ENCODE data around the gene FRAT2. TPM values are rescaled to one million over a fixed set of nuclear protein-coding genes. Genes with fewer than 3 reads are reported as not detected.
A peak's percentile ranks its signal among the peaks of the same experiment; 100 is the strongest.

The FRAT2 gene
- total and polyA plus RNA-seq, 4 experiments from 2014 or later: 13.1 to 30.4 (median 22.1) TPM

DNA sequence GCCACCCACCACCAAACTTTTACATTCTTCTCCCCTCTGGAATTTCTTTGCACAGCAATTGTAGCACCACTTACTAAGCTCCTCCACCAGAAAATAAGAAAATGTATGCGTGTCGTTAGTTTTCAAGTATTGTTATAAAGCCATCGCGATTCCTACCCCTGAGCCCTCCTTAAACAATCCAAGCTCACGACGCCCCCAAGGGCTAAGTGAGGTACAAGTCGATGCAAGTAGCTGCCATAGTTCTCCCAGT is 1.3 kb downstream of the FRAT2 start:
- Histone ChIP-seq H3K9me3 (ENCODE audit: control insufficient read depth in 1 of 2, low read length in 2 of 2) (no peaks in the 10 kb centered on the region), H3K27me3 (ENCODE audit: insufficient read depth, low read length) (no peaks in the 10 kb centered on the region), H3K4me1 (ENCODE audit: insufficient read depth, low read length) (peaks cover 35% of the 10 kb centered on the region), H3K4me3 (ENCODE audit: low read length in 2 of 2) (peak overlapping the region; percentile 64 to 67), H3K27ac (ENCODE audit: low read depth, low read length) (peak overlapping the region; percentile 98), H3K36me3 (ENCODE audit: insufficient read depth, low read length) (peaks cover 4% of the 10 kb centered on the region)
- intact Hi-C loops (cut with micrococcal nuclease): loop anchor here (2.0 kb wide), 1 partner anchor 54 kb away; no protein-coding TSS in a partner anchor
- peaks cover 27 to 54% (median 39%) of the 10 kb centered on the region in 4 donors for H3K4me1 Mint-ChIP-seq
- POLR2A ChIA-PET (ENCODE audit: partially characterized antibody): interaction anchor here (0.6 to 8.7 kb wide), 11 partner anchors 7 to 802 kb away, joined by 3 to 265 read pairs (median 4); partner anchors contain the start of genes ARHGAP19, FRAT1 and RRP12
- peak in 1 of 5 donors; percentile 19 for DNase-seq
- peaks cover 9 to 32% of the 10 kb centered on the region in 2 donors for H3K36me3 Mint-ChIP-seq
- H3K27me3 Mint-ChIP-seq: peaks cover 0 to 1% of the 10 kb centered on the region in 2 donors
- peak overlapping the region; percentile 88 to 94 (median 92) for H3K27ac Mint-ChIP-seq
- H3K9me3 Mint-ChIP-seq: no peaks in the 10 kb centered on the region
- CTCF ChIA-PET (ENCODE audit: partially characterized antibody): interaction anchor here (0.8 to 5.6 kb wide), 10 partner anchors 8 to 68 kb away, joined by 3 to 31 read pairs (median 6); partner anchors contain the start of genes FRAT1 and RRP12
- peak overlapping the region; percentile 88 to 95 (median 92) for H3K4me3 Mint-ChIP-seq

DNA sequence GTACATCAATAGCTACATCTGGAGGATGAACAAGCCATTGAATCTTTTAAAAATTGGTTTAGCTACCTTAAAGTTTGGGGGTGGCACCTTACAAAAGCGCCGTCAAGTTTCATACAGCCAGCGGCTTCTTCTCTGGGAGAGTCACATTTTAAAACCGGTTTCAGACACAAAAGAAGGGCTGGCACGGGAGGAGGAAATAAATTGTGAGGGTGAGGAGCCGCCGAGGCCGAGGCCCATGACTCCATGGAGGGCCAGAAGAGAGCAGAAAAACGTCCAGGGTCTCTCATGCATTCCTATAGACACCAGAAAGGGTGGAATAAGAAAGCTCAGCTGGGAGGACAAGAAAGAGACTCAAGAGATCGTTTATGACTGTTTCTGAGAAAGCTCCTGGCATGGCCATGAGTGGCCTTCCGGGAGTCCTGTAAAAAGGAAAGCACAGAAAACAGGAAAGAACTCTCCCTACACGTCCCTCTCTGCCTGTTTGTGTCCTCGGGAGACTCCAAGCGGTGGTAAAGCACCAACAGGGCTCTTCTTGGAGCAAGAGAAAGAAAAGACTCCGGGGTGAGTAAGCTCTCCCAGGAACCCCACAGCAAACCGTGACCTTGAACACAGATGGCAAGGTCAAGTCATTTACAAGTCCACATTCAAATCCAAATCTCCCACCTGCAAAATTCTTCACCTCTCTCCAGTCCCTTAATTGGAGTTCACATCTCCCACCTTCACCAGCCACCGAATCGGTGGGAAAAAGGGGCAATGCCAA is 1.8 kb downstream of the FRAT2 start:
- H3K36me3 ChIP-seq (ENCODE audit: insufficient read depth, low read length): peaks cover 4% of the 10 kb centered on the region
- peaks cover 38% of the 10 kb centered on the region for H3K4me1 ChIP-seq (ENCODE audit: insufficient read depth, low read length)
- H3K27me3 ChIP-seq (ENCODE audit: insufficient read depth, low read length): no peaks in the 10 kb centered on the region
- no peaks in the 10 kb centered on the region for H3K9me3 ChIP-seq (ENCODE audit: control insufficient read depth in 1 of 2, low read length in 2 of 2)
- intact Hi-C loops (cut with micrococcal nuclease): loop anchor here (2.0 kb wide), 1 partner anchor 54 kb away; no protein-coding TSS in a partner anchor
- POLR2A ChIA-PET (ENCODE audit: partially characterized antibody): interaction anchor here (0.6 to 8.7 kb wide), 10 partner anchors 8 to 803 kb away, joined by 3 to 265 read pairs (median 4); partner anchors contain the start of genes ARHGAP19, FRAT1 and RRP12
- peaks cover 9 to 35% of the 10 kb centered on the region in 2 donors for H3K36me3 Mint-ChIP-seq
- peaks cover 29 to 59% (median 42%) of the 10 kb centered on the region in 4 donors for H3K4me1 Mint-ChIP-seq
- no peaks in the 10 kb centered on the region for H3K27me3 Mint-ChIP-seq
- peak overlapping the region; percentile 30 for H3K27ac ChIP-seq (ENCODE audit: low read depth, low read length)
- DNase-seq: no peak
- peak overlapping the region; percentile 64 to 67 for H3K4me3 ChIP-seq (ENCODE audit: low read length in 2 of 2)
- CTCF ChIA-PET (ENCODE audit: partially characterized antibody): interaction anchor here (0.8 to 5.6 kb wide), 11 partner anchors 8 to 69 kb away, joined by 3 to 31 read pairs (median 6); partner anchors contain the start of genes FRAT1 and RRP12
- H3K27ac Mint-ChIP-seq: peak overlapping the region; percentile 88 to 94 (median 92)
- no peaks in the 10 kb centered on the region for H3K9me3 Mint-ChIP-seq
- H3K4me3 Mint-ChIP-seq: peak overlapping the region; percentile 88 to 95 (median 92)

- H3K36me3 ChIP-seq (ENCODE audit: insufficient read depth, low read length): peaks cover 4% of the 10 kb centered on the region
- H3K4me1 ChIP-seq (ENCODE audit: insufficient read depth, low read length): peaks cover 43% of the 10 kb centered on the region
- Mint-ChIP-seq H3K9me3 (peaks cover 0 to 1% (median 0%) of the 10 kb centered on the region in 8 donors), H3K27me3 (no peaks in the 10 kb centered on the region), H3K4me3 (peak overlapping the region; percentile 8 to 92 (median 72)), H3K4me1 (peaks cover 31 to 63% (median 45%) of the 10 kb centered on the region in 4 donors), H3K27ac (peak overlapping the region in 6 of 7 donors; percentile 34 to 91 (median 66)), H3K36me3 (peaks cover 9 to 35% of the 10 kb centered on the region in 2 donors)
- H3K4me3 ChIP-seq (ENCODE audit: low read length in 2 of 2): no peak overlapping the region
- no peak for DNase-seq
- no peaks in the 10 kb centered on the region for H3K27me3 ChIP-seq (ENCODE audit: insufficient read depth, low read length)
- CTCF ChIA-PET (ENCODE audit: partially characterized antibody): interaction anchor here (1.2 to 5.6 kb wide), 3 partner anchors 9 to 53 kb away, joined by 3 to 31 read pairs (median 7); no protein-coding TSS in a partner anchor
- intact Hi-C loops (cut with micrococcal nuclease): no loop called here
- no peak overlapping the region for H3K27ac ChIP-seq (ENCODE audit: low read depth, low read length)
- no peaks in the 10 kb centered on the region for H3K9me3 ChIP-seq (ENCODE audit: control insufficient read depth in 1 of 2, low read length in 2 of 2)
- POLR2A ChIA-PET (ENCODE audit: partially characterized antibody): interaction anchor here (0.6 to 8.7 kb wide), 2 partner anchors 11 to 70 kb away, joined by 3 to 265 read pairs; partner anchors contain the start of genes FRAT1 and RRP12
These were observed 3.3 kb downstream of the FRAT2 start for GRCh38 chr10:97331153-97331703.

DNA sequence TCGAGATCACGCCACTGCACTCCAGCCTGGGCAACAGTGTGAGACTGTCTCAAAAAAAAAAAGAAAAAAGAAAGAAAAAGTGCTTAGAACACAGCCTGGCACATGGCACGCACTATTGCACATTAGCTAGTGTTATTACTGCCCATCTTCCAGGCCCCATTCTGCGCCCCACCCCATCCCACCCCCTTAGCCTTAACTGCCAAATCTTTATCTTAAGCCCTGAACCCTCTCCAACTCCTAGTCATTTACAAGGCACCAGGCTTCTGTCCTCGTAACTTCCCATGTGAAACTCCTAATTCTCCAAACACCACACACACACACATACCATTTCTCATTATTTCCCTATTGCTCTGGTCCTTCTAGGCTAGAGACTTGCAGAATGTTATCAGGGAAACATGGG is 4.8 kb downstream of the FRAT2 start:
- ChIA-PET CTCF (ENCODE audit: partially characterized antibody) (interaction anchor here (5.6 kb wide), 1 partner anchor 51 kb away, joined by 31 read pairs; no protein-coding TSS in a partner anchor), POLR2A (ENCODE audit: partially characterized antibody) (interaction anchor here (8.7 kb wide), 1 partner anchor 10 kb away, joined by 265 read pairs; the partner anchor contains the start of gene FRAT1)
- H3K27me3 ChIP-seq (ENCODE audit: insufficient read depth, low read length): no peaks in the 10 kb centered on the region
- H3K4me1 Mint-ChIP-seq: peaks cover 28 to 57% (median 41%) of the 10 kb centered on the region in 4 donors
- peak overlapping the region in 1 of 8 donors; percentile 44 for H3K4me3 Mint-ChIP-seq
- no peak for DNase-seq
- H3K9me3 ChIP-seq (ENCODE audit: control insufficient read depth in 1 of 2, low read length in 2 of 2): no peaks in the 10 kb centered on the region
- intact Hi-C loops (cut with micrococcal nuclease): loop anchor here (1.0 kb wide), 1 partner anchor 8 kb away; no protein-coding TSS in a partner anchor
- H3K27ac Mint-ChIP-seq: peak overlapping the region in 6 of 7 donors; percentile 19 to 91 (median 32)
- H3K27me3 Mint-ChIP-seq: no peaks in the 10 kb centered on the region
- H3K27ac ChIP-seq (ENCODE audit: low read depth, low read length): no peak overlapping the region
- H3K4me1 ChIP-seq (ENCODE audit: insufficient read depth, low read length): peaks cover 43% of the 10 kb centered on the region
- peaks cover 9 to 37% of the 10 kb centered on the region in 2 donors for H3K36me3 Mint-ChIP-seq
- H3K36me3 ChIP-seq (ENCODE audit: insufficient read depth, low read length): peaks cover 4% of the 10 kb centered on the region
- H3K9me3 Mint-ChIP-seq: peaks cover 0 to 1% (median 0%) of the 10 kb centered on the region in 8 donors
- H3K4me3 ChIP-seq (ENCODE audit: low read length in 2 of 2): no peak overlapping the region

DNA sequence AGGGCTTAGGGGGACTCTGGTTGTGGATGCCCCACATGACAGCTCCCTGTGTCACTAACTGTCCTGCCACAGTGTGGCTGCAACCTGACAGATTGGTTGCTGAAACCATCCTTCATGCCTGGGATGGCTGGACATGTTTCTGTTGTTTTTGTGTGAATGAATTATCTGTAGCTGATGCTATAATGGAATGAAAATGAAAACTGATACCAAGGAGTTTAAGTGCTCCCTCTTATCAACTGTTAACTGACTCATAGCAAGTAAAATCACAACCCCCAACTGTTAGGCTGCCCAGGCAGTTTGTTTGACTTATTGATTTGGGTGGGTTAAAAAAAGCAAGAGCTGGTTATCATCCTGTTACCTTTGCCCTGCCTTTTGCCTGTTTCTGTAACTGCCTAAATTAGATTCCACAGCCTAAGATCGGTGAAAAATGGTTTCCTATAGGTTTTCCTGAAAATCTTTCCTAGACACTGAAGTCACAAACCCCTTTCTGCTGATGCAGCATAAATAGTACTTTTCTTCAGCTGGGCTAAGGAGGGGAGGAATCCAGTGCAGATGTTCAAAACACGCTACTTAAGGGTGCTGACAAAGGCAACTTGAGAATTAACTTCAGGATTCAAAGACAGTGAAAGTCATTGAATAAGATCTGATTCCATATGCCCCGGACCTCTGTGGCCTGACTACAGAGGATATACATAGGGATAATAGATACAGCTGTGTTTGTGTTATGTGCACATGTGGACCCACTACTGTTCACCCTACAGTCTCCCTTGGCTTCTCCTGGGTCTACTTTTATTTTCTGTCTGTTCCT is 5.7 kb downstream of the FRAT2 start:
- peak overlapping the region in 1 of 8 donors; percentile 43 for H3K4me3 Mint-ChIP-seq
- no peaks in the 10 kb centered on the region for H3K27me3 ChIP-seq (ENCODE audit: insufficient read depth, low read length)
- peaks cover 43% of the 10 kb centered on the region for H3K4me1 ChIP-seq (ENCODE audit: insufficient read depth, low read length)
- CTCF ChIA-PET (ENCODE audit: partially characterized antibody): interaction anchor here (1.3 to 5.6 kb wide), 4 partner anchors 9 to 51 kb away, joined by 3 to 31 read pairs (median 12); no protein-coding TSS in a partner anchor
- intact Hi-C loops (cut with micrococcal nuclease): loop anchor here (1.0 kb wide), 1 partner anchor 8 kb away; no protein-coding TSS in a partner anchor
- peaks cover 4% of the 10 kb centered on the region for H3K36me3 ChIP-seq (ENCODE audit: insufficient read depth, low read length)
- H3K36me3 Mint-ChIP-seq: peaks cover 9 to 37% of the 10 kb centered on the region in 2 donors
- POLR2A ChIA-PET (ENCODE audit: partially characterized antibody): interaction anchor here (8.7 kb wide), 1 partner anchor 9 kb away, joined by 265 read pairs; the partner anchor contains the start of gene FRAT1
- H3K27ac Mint-ChIP-seq: peak overlapping the region in 6 of 7 donors; percentile 7 to 64 (median 14)
- no peak for DNase-seq
- no peak overlapping the region for H3K4me3 ChIP-seq (ENCODE audit: low read length in 2 of 2)
- H3K9me3 Mint-ChIP-seq: peaks cover 0 to 1% (median 0%) of the 10 kb centered on the region in 8 donors
- no peaks in the 10 kb centered on the region for H3K9me3 ChIP-seq (ENCODE audit: control insufficient read depth in 1 of 2, low read length in 2 of 2)
- no peaks in the 10 kb centered on the region for H3K27me3 Mint-ChIP-seq
- no peak overlapping the region for H3K27ac ChIP-seq (ENCODE audit: low read depth, low read length)
- H3K4me1 Mint-ChIP-seq: peaks cover 28 to 57% (median 41%) of the 10 kb centered on the region in 4 donors
